Aorta (tissue), 5 donors: Measurements from ENCODE around the gene EDNRB. TPM values are rescaled to one million over a fixed set of nuclear protein-coding genes. Genes with fewer than 3 reads are reported as not detected.

Experiments used
- ATAC-seq: fragments of 200-7000 bp; cut with Tn5 transposase; one replicate; pipeline ENCODE4 v1.9.1; 2022; ENCODE audit warnings: moderate library complexity; ENCODE audit not compliant: low FRiP score
- DNase-seq, 2 donors: peaks; one replicate each; pipeline ENCODE4 v3.0.0-alpha.2; 2020
- H3K27ac ChIP-seq, 2 donors: one replicate each; pipeline ENCODE4 v1.5.1; 2013; ENCODE audit warnings: low read length in 2 of 2, mild to moderate bottlenecking in 2 of 2, moderate library complexity in 2 of 2, control low read depth in 1 of 2, inconsistent platforms in 1 of 2, low read depth in 1 of 2
- H3K27me3 ChIP-seq, 2 donors: one replicate each; pipeline ENCODE4 v1.6.1; 2013; ENCODE audit warnings: control low read depth in 1 of 2, low read length in 1 of 2, mild to moderate bottlenecking in 1 of 2, moderate library complexity in 1 of 2; ENCODE audit not compliant: insufficient read depth in 2 of 2, control insufficient read depth in 1 of 2
- H3K36me3 ChIP-seq, 2 donors: one replicate each; pipeline ENCODE4 v1.6.1; 2013; ENCODE audit warnings: control low read depth in 1 of 2, low read length in 1 of 2, mild to moderate bottlenecking in 1 of 2; ENCODE audit not compliant: insufficient read depth in 2 of 2, control insufficient read depth in 1 of 2
- H3K4me1 ChIP-seq, 2 donors: one replicate each; pipeline ENCODE4 v1.6.1; 2013; ENCODE audit warnings: low read length in 2 of 2, control low read depth in 1 of 2, mild to moderate bottlenecking in 1 of 2, moderate library complexity in 1 of 2; ENCODE audit not compliant: insufficient read depth in 2 of 2, control insufficient read depth in 1 of 2
- H3K4me3 ChIP-seq, 2 donors: one replicate each; pipeline ENCODE4 v1.5.1; 2013; ENCODE audit warnings: low read length in 2 of 2, control low read depth in 1 of 2, mild to moderate bottlenecking in 1 of 2
- H3K9me3 ChIP-seq: one replicate; pipeline ENCODE4 v1.6.1; 2013; ENCODE audit warnings: mild to moderate bottlenecking, low read length; ENCODE audit not compliant: control insufficient read depth
- WGBS, 2 donors: extraction: QIAGEN DNeasy Blood & Tissue Kit; methylation state at CpG; one replicate each; pipeline ENCODE4 v1.1.7; 2013; 5-methylcytosine and 5-hydroxymethylcytosine counted together
- intact Hi-C, 2 donors: fragments of 100-400 bp; cut with DNase I; formaldehyde crosslinking; loops; one replicate each; pipeline versions ENCODE4 v1.14.2 to v1.15.0; 2022
- polyA plus RNA-seq, 2 donors: library from polyadenylated mRNA; stranded (reverse); fragments of 200-250 nt; gene quantifications; one replicate each; pipeline ENCODE4 v1.2.3, GENCODE V29; 2013
- total RNA-seq, 2 donors: library from RNA; stranded (reverse); fragmentation: NEBNext Ultra II Directional; extraction: Animal tissue kit (Norgen Biotek cat#: 25700); gene quantifications; one replicate each; pipeline ENCODE4 v1.2.1, GENCODE V29; 2021
- donor health status: healthy with polysubstance abuse.
- donor health status: Bipolar disorder and iron deficiency.
- donor health status: DM: no; HTN: no; CAD: no.
- donor health status: DM: no; HTN: no; CAD: no.
- donor health status: DM: yes; HTN: yes; CAD: no.

EDNRB gene
- total and polyA plus RNA-seq, 4 donors, result 0.50 to 39.9 (median 9.9) TPM

DNA sequence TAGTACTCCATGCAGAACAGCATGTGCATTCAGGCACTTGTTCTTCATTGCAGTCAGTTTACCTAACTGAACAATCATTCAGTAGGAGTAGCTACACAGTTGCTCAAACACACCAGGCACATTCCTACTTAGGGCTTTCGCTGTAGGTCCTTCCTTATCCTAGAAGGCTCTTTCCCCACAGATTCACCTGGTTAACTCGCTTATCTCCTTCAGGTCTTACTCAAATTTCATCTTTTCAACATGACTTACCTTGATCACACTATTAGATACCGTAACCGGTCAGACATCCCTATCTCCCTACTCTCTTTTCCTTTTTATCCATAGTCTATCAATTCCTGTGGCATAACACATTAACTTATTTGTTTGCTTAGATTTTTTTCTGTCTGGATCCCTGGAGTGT, 14.6 kb downstream of the EDNRB start:
- 92 to 93% methylated on average over 4 of the region's 4 CpGs for WGBS, 2 donors
- intact Hi-C loops, result no loop called here
- H3K27me3 ChIP-seq, result no peaks in the 10 kb centered on the region

DNA sequence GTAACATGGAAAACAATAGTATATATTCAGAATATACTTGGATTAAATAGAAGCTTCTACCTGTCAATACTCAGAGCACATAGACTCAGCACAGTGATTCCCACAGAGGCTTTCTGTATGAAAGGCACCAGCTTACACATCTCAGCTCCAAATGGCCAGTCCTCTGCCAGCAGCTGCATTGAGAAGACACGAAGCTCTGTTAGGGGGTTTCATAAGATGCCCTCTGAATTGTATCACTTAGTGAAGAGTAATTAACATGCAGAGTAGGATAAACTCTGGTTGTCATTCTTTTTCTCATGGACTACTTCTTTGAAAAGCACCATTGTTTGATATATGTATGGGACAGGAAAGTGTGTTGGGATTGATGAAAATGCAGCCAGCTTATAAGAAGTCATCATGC, 15.2 kb downstream of the EDNRB start:
- no peak overlapping the region for H3K4me3 ChIP-seq
- no peak overlapping the region for H3K27ac ChIP-seq
- WGBS, 2 donors, result 86 to 93% methylated on average over 1 of the region's 1 CpG
- no peak for ATAC-seq
- no peaks in the 10 kb centered on the region for H3K27me3 ChIP-seq
- no peak for DNase-seq
- no peaks in the 10 kb centered on the region for H3K9me3 ChIP-seq
- no peaks in the 10 kb centered on the region for H3K4me1 ChIP-seq
- no peaks in the 10 kb centered on the region for H3K36me3 ChIP-seq
- intact Hi-C loops, result no loop called here

More for the DNA sequence above, 14.6 kb downstream of the EDNRB start:
- no peak for DNase-seq
- Histone ChIP-seq H3K4me3 (no peak overlapping the region), H3K36me3 (no peaks in the 10 kb centered on the region), H3K9me3 (no peaks in the 10 kb centered on the region), H3K27ac (no peak overlapping the region), H3K4me1 (no peaks in the 10 kb centered on the region)
- no peak for ATAC-seq

DNA sequence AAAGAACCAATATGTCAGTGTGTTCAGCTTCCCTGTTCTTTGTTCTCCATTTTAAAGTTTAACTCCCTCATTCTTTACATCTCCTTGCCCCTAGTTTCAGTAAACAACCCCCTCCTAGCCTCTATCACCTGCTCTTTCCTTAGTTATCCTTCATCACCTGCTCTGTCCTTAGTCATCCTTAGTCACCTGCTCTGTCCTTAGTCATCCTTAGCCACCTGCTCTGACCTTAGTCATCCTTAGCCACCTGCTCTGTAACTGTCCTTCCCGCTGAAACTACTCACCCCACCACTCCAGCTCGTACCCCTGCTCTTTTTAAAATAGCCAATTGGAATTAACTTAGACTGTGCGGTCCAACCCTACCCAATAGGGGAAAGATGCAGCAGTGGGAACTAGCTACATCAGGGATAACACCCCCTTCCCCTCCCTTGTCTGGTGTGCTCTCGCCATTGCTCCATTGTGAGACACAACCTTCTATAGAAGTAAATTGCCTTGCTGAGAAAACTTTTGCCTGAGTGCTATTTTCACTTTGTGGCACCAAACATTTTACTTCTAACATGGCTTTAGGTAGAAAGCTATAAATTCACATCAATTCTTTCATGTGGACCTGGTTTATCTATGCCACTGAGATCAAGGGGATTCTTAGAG, 16.2 kb downstream of the EDNRB start:
- no peak for ATAC-seq

DNA sequence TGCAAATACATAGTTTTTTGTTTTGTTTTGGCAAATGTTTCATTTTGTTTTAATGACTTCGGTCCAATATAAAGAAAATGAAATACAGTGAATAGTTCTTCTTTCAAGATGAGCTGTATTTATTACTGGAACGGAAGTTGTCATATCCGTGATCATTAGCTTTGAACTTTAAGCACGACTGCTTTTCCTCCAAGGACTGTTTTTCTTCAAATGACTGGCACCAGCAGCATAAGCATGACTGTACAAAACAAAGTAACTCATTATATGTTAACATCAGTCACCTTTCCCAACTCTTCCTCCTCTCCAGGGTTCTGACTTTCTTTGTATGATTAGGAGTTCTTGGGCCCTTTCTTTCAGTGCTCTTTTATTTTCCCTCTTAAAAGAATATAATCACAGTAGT, 20.5 kb downstream of the EDNRB start:
- Histone ChIP-seq H3K9me3 (no peaks in the 10 kb centered on the region), H3K36me3 (no peaks in the 10 kb centered on the region), H3K27ac (no peak overlapping the region), H3K4me1 (no peaks in the 10 kb centered on the region), H3K27me3 (peaks cover 0 to 1% of the 10 kb centered on the region in 2 donors), H3K4me3 (no peak overlapping the region)
- intact Hi-C loops, result no loop called here
- DNase-seq (no peak), ATAC-seq (no peak)
- WGBS, 2 donors, result 35 to 38% methylated on average over 4 of the region's 4 CpGs

More for the DNA sequence above, 16.2 kb downstream of the EDNRB start:
- no peak for DNase-seq
- no peaks in the 10 kb centered on the region for H3K36me3 ChIP-seq
- no peak overlapping the region for H3K4me3 ChIP-seq
- no peaks in the 10 kb centered on the region for H3K27me3 ChIP-seq
- 92 to 96% methylated on average over 4 of the region's 4 CpGs for WGBS, 2 donors
- no peaks in the 10 kb centered on the region for H3K4me1 ChIP-seq
- no peaks in the 10 kb centered on the region for H3K9me3 ChIP-seq
- intact Hi-C loops, result no loop called here
- no peak overlapping the region for H3K27ac ChIP-seq

DNA sequence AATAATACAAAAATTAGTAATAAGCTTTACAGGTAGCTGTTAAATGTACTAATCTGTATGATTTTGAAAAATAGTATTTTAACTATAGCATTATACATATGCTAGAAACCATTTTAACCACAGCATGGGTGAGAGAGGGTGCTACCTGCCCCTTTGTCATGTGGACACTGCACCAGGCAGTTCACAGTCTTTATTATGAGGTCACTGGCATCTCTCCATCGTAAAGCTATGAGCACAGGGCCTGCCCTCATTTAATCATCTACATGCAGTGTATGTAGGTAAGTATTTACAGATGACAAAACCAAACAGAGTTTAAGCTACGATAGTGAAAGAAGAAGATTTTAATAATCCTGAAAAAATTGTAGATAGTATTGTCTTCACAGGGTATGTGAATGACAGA, 21.7 kb downstream of the EDNRB start:
- Histone ChIP-seq H3K9me3 (no peaks in the 10 kb centered on the region), H3K27ac (no peak overlapping the region), H3K4me3 (no peak overlapping the region), H3K36me3 (no peaks in the 10 kb centered on the region), H3K27me3 (peaks cover 0 to 1% of the 10 kb centered on the region in 2 donors), H3K4me1 (no peaks in the 10 kb centered on the region)
- no peak for ATAC-seq
- 45 to 54% methylated on average over 2 of the region's 2 CpGs for WGBS, 2 donors
- intact Hi-C loops, result no loop called here
- no peak for DNase-seq

DNA sequence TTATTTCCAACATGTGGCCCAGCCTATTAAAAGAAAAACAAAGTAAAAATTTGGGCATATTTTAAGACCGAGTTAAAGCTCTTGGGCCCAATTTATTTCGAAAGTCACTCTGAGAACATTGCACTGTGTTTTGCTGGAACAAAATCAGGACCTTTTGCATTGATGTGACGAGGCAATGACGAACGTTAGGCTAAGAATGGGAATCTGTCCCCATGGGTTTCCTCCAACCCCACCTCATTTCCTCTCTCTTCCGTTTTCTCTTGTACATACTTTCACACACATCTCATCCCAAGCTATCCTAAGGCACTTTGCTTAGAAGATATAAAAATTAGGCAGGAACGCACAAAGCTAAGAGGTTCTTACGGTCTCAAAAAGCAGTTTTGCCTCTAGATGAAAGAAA, 22.1 kb downstream of the EDNRB start:
- no peak overlapping the region for H3K4me3 ChIP-seq
- WGBS, 2 donors, result 13 to 25% methylated on average over 8 of the region's 8 CpGs
- peaks cover 0 to 1% of the 10 kb centered on the region in 2 donors for H3K27me3 ChIP-seq
- H3K27ac ChIP-seq, result no peak overlapping the region
- no peaks in the 10 kb centered on the region for H3K36me3 ChIP-seq
- DNase-seq, result no peak
- intact Hi-C loops, result no loop called here
- H3K4me1 ChIP-seq, result no peaks in the 10 kb centered on the region
- no peaks in the 10 kb centered on the region for H3K9me3 ChIP-seq
- ATAC-seq, result no peak

DNA sequence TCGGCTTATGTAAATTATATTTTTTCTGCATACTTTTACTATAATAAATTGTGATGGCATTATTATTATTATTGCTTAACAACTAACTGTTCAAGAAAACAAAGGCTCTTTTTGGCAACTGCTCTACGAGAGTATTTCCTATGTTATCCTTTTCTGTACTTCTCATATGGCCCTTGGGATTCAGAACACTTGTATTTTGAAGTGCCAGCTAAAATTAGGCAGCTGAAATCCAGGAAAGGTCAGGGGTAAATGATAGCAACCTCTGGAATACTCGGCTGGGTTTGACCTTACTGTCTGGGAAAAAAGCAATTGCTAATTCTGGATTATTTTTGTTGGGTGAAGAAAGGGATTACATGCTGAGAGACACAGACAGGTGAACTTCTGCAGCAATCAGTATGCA, 23.9 kb downstream of the EDNRB start:
- 36 to 38% methylated on average over 3 of the region's 3 CpGs for WGBS, 2 donors
- ATAC-seq, result no peak
- Histone ChIP-seq H3K4me3 (no peak overlapping the region), H3K9me3 (no peaks in the 10 kb centered on the region), H3K36me3 (no peaks in the 10 kb centered on the region), H3K27me3 (peaks cover 0 to 1% of the 10 kb centered on the region in 2 donors), H3K4me1 (no peaks in the 10 kb centered on the region), H3K27ac (no peak overlapping the region)
- intact Hi-C loops, result no loop called here
- no peak for DNase-seq

DNA sequence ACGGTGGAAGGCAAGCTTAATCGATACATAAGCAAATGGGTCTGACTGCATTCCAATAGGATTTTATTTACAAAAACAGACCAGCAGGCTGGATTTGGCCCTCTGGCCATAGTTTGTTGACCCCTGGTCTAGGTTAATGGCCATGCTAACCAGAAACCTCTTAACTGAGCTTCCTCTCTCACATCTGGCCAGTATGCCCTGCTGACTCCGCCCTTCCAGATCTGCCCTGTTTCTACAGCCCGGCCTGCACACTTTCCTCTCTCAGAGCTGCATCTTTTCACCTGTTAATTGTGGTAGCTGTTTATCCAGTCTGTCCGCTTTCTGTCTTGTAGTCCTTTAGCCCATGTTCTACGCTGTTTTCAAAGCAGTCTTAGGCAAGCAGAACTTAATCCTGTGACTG, 25.6 kb downstream of the EDNRB start:
- 76 to 89% methylated on average over 6 of the region's 6 CpGs for WGBS, 2 donors
- no peak for DNase-seq
- intact Hi-C loops, result no loop called here

DNA sequence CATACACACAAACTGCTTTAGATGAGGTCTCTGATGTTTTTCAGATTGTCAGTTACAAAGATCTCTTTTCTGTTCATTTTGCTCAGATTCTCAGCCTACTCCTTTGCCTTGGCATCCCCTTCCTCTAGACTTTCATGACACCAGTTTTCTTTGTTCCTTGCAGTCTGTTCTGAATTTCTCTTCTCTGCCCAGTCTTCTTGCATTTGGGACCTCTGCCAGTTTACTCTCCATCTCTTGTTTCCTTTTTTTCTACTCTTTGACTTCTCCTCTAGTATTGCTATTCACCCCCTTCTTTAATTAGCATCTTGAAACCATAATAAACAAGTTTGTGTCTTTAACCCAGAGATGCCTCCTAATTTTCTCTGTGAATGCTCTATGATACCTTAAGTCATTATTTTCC, 26.1 kb downstream of the EDNRB start:
- H3K4me3 ChIP-seq, result no peak overlapping the region
- intact Hi-C loops, result no loop called here
- H3K36me3 ChIP-seq, result no peaks in the 10 kb centered on the region
- H3K27me3 ChIP-seq, result peaks cover 0 to 1% of the 10 kb centered on the region in 2 donors
- ATAC-seq (no peak), DNase-seq (no peak)
- H3K27ac ChIP-seq, result no peak overlapping the region
- no peaks in the 10 kb centered on the region for H3K4me1 ChIP-seq
- H3K9me3 ChIP-seq, result no peaks in the 10 kb centered on the region

More for the DNA sequence above, 25.6 kb downstream of the EDNRB start:
- Histone ChIP-seq H3K27ac (no peak overlapping the region), H3K36me3 (no peaks in the 10 kb centered on the region), H3K27me3 (peaks cover 0 to 1% of the 10 kb centered on the region in 2 donors), H3K4me3 (no peak overlapping the region), H3K4me1 (no peaks in the 10 kb centered on the region), H3K9me3 (no peaks in the 10 kb centered on the region)
- no peak for ATAC-seq
